ENCODE measurements around the gene CETP. TPM values are rescaled to one million over a fixed set of nuclear protein-coding genes. Genes with fewer than 3 reads are reported as not detected.
A peak's percentile ranks its signal among the peaks of the same experiment; 100 is the strongest.
"Not testable (repeated sequence)": the region's sequence is repeated elsewhere in the genome, so short reads cannot be mapped to it uniquely, and the experiment has no call there.

CETP gene
- total RNA-seq, 4 donors from 2014 or later = 0.72 to 1.7 TPM; not detected in 2

DNA sequence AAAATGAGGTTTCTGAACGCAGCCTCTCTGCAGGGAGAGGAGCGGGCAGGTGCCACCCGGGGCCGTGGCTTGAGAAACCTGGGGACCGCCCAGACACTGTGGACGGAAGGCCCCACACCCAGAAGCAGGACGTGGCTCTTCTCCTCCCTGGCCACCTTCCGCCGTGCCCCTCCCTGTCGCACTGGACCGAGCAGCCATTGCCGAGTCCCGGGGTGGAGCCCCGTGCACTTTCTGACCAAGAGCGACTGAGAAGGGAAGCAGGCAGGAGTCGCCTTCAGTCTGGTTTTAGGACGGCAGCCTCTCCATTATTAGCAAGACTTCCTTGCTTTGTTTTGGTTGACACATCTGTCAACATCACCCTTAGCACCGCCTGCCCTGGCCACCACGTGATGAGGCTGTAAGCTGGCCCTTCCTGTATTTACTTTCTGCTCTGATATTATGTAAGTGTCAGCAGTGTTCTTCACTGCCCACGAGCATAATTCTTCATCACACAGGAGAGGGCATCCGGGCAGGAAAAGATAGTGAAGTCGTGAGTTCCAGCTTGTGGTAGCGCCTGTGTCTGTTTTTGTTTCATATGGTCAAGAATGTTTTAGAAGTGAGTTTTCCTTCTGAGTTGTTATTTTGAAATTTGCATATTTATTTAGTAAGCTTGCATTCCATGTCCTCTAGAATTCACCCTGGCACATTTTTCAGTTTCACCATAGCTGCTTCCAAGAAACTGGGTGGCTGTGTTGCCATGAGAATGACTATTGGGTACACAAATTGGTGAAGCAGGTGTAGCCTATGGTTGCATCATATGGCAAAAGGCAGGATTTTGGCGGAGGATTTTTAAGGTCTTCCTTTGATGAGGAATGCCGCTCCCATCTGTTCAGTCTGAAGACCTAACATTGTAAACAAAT lies 28.8 kb upstream of the CETP start:
- Histone ChIP-seq H3K4me1 (peaks cover 44% of the 10 kb centered on the region), H3K4me3 (peak overlapping the region; percentile 84), H3K27ac (peak overlapping the region; percentile 97), H3K27me3 (no peaks in the 10 kb centered on the region), H3K9me3 (no peaks in the 10 kb centered on the region), H3K36me3 (peaks cover 22% of the 10 kb centered on the region)
- DNase-seq (ENCODE audit: low spot score in 2 of 2) = peak; percentile 89 to 90
- TF ChIP-seq POLR2A (IDR thresholded peaks at IDR 0.05) = peak in 1 of 2 donors; percentile 53
- TF ChIP-seq EP300 (IDR thresholded peaks at IDR 0.05) = no peak
- TF ChIP-seq POLR2AphosphoS5 (IDR thresholded peaks at IDR 0.05) = peak in 1 of 3 donors; percentile 33
- WGBS = 1% methylated on average over 22 of the region's 25 CpGs

DNA sequence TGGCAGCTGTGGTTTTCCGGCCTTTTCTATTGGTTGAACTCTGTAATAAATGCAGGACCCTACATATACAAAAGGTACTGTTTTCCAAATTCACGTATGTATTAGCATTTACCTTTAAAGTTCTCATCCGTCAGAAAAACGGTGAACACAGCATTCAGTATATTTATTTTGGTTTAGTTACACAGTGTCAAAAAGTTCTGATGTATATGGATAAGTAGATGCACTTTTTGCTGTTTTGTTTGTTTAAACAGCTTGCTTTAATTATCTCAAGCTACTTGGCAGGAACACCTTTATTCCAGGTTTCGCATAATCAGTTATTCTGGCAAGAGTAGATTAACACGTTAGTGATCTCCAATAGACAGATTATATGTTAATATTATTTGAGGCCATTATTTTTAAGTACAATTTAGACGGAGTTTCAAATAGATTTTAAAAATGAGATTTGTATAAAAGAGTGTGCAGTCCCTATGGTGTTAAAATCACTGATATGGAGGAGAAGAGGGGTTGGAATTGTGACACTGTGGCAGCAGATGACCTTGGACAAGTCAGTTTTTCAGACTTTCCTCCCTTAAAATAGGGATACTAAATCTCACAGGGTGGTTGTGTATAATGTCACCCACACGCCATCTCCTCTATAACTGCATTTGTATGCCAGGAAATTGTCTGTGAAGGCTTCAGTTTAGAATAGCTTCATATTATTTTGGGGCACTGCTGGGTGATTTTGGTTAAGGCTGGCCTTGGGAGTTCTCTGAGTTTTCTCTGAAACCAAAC lies 27.7 kb upstream of the CETP start:
- Histone ChIP-seq H3K4me3 (peak overlapping the region; percentile 84), H3K36me3 (peaks cover 33% of the 10 kb centered on the region), H3K27me3 (no peaks in the 10 kb centered on the region), H3K27ac (peak overlapping the region; percentile 97), H3K9me3 (no peaks in the 10 kb centered on the region), H3K4me1 (peaks cover 50% of the 10 kb centered on the region)
- TF ChIP-seq POLR2A (IDR thresholded peaks at IDR 0.05) (no peak), POLR2AphosphoS5 (IDR thresholded peaks at IDR 0.05) (no peak), EP300 (IDR thresholded peaks at IDR 0.05) (no peak)
- TF ChIP-seq, protein P1, sequence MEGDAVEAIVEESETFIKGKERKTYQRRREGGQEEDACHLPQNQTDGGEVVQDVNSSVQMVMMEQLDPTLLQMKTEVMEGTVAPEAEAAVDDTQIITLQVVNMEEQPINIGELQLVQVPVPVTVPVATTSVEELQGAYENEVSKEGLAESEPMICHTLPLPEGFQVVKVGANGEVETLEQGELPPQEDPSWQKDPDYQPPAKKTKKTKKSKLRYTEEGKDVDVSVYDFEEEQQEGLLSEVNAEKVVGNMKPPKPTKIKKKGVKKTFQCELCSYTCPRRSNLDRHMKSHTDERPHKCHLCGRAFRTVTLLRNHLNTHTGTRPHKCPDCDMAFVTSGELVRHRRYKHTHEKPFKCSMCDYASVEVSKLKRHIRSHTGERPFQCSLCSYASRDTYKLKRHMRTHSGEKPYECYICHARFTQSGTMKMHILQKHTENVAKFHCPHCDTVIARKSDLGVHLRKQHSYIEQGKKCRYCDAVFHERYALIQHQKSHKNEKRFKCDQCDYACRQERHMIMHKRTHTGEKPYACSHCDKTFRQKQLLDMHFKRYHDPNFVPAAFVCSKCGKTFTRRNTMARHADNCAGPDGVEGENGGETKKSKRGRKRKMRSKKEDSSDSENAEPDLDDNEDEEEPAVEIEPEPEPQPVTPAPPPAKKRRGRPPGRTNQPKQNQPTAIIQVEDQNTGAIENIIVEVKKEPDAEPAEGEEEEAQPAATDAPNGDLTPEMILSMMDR (IDR thresholded peaks at IDR 0.05) = no peak
- WGBS = 13% methylated on average over 8 of the region's 8 CpGs
- no peak for DNase-seq (ENCODE audit: low spot score in 2 of 2)

DNA sequence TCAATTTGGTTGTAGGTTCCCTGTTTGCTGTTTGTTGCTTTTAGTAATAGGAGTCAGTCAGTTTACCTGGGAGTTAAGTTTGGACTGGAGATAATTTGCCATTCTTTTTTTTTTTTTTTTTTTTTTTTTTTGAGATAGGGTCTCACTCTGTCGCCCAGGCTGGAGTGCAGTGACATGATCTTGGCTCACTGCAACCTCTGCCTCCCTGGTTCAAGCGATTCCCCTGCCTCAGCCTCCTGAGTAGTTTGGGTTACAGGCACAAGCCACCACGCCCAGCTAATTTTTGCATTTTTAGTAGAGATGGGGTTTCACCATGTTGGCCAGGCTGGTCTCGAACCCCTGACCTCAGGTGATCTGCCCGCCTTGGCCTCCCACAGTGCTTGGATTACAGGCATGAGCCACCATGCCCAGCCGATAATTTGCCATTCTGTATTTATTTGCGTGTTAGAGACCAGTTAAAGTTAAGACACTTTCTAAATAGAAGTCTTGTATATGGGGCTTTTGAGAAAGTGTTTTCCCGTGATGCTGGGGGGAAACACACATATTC lies 27.1 kb upstream of the CETP start:
- not testable (repeated sequence) for H3K27me3 ChIP-seq; DNase-seq (ENCODE audit: low spot score in 2 of 2); H3K9me3 ChIP-seq; H3K27ac ChIP-seq
- peaks cover 52% of the 10 kb centered on the region for H3K4me1 ChIP-seq
- peak overlapping the region; percentile 84 for H3K4me3 ChIP-seq
- H3K36me3 ChIP-seq = peaks cover 40% of the 10 kb centered on the region
- WGBS = 31% methylated on average over 8 of the region's 8 CpGs

DNA sequence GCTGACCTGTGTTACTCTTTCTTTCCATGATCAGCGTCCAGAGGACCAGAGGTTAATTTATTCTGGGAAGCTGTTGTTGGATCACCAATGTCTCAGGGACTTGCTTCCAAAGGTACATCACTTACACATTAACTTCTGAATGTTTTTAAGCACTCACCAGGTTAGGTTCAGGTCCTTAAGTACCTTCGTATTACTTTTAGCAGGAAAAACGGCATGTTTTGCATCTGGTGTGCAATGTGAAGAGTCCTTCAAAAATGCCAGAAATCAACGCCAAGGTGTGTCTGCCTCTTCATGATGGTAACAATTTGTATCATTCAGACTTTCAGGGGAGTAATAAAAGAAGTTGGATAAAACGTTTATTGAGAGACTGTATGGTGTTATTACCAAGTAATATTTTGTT lies 26.5 kb upstream of the CETP start:
- H3K36me3 ChIP-seq = peaks cover 45% of the 10 kb centered on the region
- H3K27ac ChIP-seq = no peak overlapping the region
- H3K4me3 ChIP-seq = peak overlapping the region; percentile 84
- TF ChIP-seq POLR2A (IDR thresholded peaks at IDR 0.05) (no peak), POLR2AphosphoS5 (IDR thresholded peaks at IDR 0.05) (no peak), EP300 (IDR thresholded peaks at IDR 0.05) (no peak)
- TF ChIP-seq, protein P1 (IDR thresholded peaks at IDR 0.05) = no peak
- no peaks in the 10 kb centered on the region for H3K27me3 ChIP-seq
- WGBS = 34% methylated on average over 5 of the region's 5 CpGs
- peaks cover 56% of the 10 kb centered on the region for H3K4me1 ChIP-seq
- no peaks in the 10 kb centered on the region for H3K9me3 ChIP-seq
- DNase-seq (ENCODE audit: low spot score in 2 of 2) = no peak

DNA sequence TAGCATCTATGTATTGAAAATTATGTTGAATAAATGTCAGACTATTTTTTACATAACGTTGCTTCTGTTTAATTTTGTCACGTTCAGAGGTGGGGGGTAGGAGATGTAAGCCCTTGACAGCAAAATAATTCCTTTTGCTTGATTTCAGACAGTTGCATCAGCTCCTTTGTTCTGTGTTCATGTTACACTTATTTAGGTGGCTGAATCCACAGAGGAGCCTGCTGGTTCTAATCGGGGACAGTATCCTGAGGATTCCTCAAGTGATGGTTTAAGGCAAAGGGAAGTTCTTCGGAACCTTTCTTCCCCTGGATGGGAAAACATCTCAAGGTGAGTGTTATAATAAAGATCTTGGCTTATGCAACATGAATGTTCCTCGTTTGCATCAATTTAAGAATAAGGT lies 25.3 kb upstream of the CETP start:
- Histone ChIP-seq H3K4me1 (peaks cover 50% of the 10 kb centered on the region), H3K9me3 (no peaks in the 10 kb centered on the region), H3K27me3 (no peaks in the 10 kb centered on the region), H3K36me3 (peaks cover 58% of the 10 kb centered on the region), H3K27ac (no peak overlapping the region), H3K4me3 (no peak overlapping the region)
- 75% methylated on average over 5 of the region's 5 CpGs for WGBS
- no peak for TF ChIP-seq POLR2AphosphoS5 (IDR thresholded peaks at IDR 0.05)
- TF ChIP-seq, protein P1 (IDR thresholded peaks at IDR 0.05) = no peak
- TF ChIP-seq EP300 (IDR thresholded peaks at IDR 0.05) = no peak
- TF ChIP-seq POLR2A (IDR thresholded peaks at IDR 0.05) = no peak
- no peak for DNase-seq (ENCODE audit: low spot score in 2 of 2)

DNA sequence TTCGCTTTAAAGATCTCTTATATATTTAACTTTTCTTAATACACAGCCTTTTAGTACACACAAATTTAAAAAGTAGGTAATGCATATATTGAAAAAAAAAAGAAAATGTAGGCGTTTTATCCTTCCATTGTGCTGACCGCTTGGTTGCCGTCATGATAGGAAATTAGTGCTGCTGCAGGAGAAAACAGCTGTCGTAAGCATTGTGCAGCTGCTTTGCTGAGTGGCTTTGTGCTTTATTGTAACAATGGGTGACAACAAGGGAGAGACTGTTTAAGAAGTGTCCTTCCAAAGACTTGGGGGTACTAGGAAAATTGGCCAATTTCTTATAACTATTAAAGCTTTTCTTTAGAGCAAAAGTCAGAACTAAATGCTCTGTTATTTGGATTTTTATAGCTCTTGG lies 24.8 kb upstream of the CETP start:
- Histone ChIP-seq H3K4me3 (no peak overlapping the region), H3K36me3 (peaks cover 62% of the 10 kb centered on the region), H3K27me3 (no peaks in the 10 kb centered on the region), H3K27ac (no peak overlapping the region), H3K9me3 (no peaks in the 10 kb centered on the region), H3K4me1 (peaks cover 48% of the 10 kb centered on the region)
- TF ChIP-seq, protein P1 (IDR thresholded peaks at IDR 0.05) = no peak
- TF ChIP-seq POLR2AphosphoS5 (IDR thresholded peaks at IDR 0.05) = no peak
- TF ChIP-seq EP300 (IDR thresholded peaks at IDR 0.05) = no peak
- TF ChIP-seq POLR2A (IDR thresholded peaks at IDR 0.05) = no peak
- WGBS = 87% methylated on average over 5 of the region's 5 CpGs
- DNase-seq (ENCODE audit: low spot score in 2 of 2) = no peak

All from suprapubic skin (tissue), 4 donors.